Cardiac fibroblast (primary cell): ENCODE results near the gene SHISAL2A.

Experiments
- DNase-seq, 2 donors: peaks; one replicate each; pipeline versions ENCODE4 v3.0.0 to v3.0.0-alpha.2; 2010; ENCODE audit warnings: low read depth in 2 of 2
- H3K4me3 ChIP-seq, 2 donors: replicated peaks in 1 of 2; 1 replicate in 1 of 2; 2 replicates in 1 of 2; pipeline ENCODE4 v1.5.1; 2011; ENCODE audit warnings: low read depth in 2 of 2, low read length in 2 of 2, mild to moderate bottlenecking in 2 of 2, moderate library complexity in 1 of 2
- TF ChIP-seq, protein P1 (sequence below): IDR thresholded peaks from one replicate; pipeline ENCODE4 v1.5.1; 2011; ENCODE audit warnings: low read depth, mild to moderate bottlenecking, low read length, inconsistent platforms

The SHISAL2A gene

DNA sequence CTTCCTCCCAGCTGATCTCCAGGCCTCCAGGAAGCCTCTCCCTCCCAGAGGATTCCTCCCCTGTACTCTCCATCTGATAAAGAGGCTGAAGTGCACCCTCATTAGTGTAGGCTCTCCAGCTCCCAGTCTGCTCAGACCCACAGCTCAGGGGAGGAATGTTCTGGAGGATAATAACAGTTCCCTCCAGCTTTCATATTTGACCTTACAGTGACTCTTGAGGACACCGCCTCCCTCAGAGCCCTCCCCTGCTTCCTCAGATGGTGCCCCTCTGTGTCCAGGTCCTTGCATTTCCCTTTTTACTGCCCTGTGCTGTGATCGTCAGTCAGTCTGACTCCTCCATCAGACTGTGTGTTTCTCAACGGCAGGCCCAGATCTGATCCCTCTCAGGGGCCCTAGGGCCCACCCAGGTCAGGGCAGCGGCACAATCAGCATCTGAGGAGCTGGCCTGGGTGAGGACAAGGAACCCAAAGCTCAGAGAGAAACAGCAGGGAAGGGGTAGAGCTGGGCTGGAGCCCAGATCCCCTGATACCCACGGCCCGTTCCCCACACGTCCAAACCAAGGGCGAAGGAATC is 1.1 kb upstream of the SHISAL2A start:
- TF ChIP-seq, protein P1, sequence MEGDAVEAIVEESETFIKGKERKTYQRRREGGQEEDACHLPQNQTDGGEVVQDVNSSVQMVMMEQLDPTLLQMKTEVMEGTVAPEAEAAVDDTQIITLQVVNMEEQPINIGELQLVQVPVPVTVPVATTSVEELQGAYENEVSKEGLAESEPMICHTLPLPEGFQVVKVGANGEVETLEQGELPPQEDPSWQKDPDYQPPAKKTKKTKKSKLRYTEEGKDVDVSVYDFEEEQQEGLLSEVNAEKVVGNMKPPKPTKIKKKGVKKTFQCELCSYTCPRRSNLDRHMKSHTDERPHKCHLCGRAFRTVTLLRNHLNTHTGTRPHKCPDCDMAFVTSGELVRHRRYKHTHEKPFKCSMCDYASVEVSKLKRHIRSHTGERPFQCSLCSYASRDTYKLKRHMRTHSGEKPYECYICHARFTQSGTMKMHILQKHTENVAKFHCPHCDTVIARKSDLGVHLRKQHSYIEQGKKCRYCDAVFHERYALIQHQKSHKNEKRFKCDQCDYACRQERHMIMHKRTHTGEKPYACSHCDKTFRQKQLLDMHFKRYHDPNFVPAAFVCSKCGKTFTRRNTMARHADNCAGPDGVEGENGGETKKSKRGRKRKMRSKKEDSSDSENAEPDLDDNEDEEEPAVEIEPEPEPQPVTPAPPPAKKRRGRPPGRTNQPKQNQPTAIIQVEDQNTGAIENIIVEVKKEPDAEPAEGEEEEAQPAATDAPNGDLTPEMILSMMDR, result no peak
- DNase-seq, result no peak
- H3K4me3 ChIP-seq, result no peak overlapping the region

DNA sequence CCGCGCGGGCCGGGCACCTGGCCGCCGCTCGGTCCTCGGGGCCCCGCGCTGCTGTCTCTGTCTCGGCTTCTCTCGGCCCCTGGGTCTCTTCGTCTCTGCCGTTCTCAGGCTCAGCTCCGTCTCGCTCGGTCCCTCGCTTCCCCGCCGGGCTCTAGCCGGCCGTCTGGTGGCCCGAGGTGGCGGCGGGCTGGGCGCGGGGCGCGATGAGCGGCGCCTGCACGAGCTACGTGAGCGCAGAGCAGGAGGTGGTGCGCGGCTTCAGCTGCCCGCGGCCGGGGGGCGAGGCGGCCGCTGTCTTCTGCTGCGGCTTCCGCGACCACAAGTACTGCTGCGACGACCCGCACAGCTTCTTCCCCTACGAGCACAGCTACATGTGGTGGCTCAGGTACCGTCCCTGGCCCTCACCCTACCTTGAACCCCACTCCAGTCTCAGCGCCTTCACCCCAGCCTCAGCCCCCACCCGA is 355 bp downstream of the SHISAL2A start:
- TF ChIP-seq, protein P1, result no peak
- peak overlapping the region in 1 of 2 donors; percentile 34 for H3K4me3 ChIP-seq
- no peak for DNase-seq

DNA sequence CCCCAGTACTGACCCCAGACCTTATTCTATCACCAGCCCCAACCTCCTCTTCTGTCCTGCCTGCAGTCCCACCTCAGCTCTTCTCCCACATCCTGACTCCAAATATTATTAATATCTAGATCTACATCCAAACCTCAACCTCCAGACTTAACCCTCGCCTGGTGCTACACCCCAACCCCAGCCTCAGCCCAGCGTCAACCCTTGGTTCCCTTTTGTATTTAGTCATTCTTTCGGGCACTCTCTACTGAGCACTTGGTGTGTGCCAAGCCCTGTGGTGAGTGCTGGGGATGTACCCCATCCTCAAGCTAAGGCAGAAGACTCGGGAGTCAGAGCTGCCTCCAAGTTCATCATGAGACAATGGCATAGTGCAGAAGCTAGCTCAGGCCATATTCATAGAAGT is 1.1 kb downstream of the SHISAL2A start:
- TF ChIP-seq, protein P1, result no peak
- DNase-seq, result no peak
- H3K4me3 ChIP-seq, result no peak overlapping the region

DNA sequence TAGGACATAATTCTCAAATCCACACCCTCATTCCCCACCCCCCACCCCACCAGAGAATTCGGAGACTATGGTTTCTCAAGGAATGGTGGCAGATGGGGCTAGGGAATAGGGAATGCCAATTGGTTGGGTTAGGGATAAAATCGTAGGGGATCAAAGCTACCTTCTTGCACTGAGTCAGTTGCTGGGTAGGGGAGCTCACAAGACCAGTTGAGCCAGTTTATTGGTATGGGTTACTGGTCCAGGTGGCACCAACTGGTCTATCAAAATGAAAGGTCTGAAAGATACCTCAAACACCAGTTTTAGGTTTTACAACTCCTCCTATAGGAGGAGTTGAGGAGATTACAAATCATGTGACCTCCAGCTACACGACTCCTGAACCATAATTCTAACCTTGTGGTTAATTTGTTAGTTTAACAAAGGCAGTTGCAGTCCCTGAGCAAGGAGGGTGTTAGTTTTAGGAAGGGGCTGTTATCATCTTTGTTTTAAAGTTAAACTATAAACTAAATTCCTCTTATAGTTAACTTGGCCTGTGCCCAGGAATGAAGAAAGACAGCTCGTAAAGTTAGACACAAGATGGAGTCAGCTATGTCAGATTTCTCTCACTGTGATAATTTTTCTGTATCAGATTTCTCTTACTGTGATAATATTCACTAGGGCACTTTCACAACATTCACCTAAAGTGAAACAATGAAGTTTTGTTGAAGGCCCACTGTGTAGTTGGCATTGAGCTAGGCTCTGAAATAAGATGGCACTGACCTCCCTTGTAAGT is 2.5 kb downstream of the SHISAL2A start:
- no peak overlapping the region for H3K4me3 ChIP-seq
- TF ChIP-seq, protein P1, result no peak
- DNase-seq, result no peak

DNA sequence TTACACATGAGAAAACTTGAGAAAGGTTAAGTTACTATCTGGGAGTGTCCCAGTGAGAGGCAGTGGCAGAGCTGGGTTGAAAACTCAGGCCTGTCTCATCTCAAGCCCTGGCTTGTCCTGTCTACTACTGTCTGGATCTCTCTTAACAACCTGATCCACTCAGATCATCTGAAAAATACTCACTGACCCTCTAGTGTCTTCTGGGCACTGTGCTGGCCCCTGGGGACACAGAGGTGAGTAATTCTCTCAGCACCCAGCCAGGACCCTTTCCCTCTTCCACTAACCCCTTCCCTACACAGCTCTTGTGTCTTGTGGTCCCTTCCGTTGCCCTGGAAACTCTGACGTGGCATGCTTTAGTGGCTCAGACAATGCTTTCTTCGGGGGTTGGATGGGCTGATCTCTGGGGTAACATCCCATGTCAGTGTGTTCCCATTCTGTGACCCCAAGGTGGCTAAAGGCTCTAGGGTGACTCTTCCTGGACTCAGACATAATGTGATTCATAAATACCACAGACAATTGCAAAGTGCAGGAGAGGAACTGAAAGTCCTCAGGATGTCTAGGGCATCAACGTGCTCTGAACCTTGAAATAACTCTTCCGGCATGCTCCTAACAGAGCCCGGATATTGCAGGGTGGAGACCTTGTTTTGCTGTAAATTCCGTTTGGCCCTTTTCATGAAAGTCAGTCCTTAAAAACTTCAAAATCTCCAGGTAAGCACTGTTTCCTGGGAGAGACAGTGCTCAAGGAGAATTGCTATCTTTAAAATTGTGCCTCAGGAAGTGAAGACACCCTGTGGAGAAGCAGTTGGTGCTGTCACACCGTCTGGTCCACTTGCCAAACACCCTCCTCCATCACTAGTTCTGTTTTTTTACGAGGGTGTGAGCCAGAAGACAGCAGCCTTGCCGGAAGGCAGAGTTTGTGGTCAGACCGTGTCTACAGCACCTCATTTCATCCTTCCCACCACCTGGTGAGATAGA is 4.0 kb downstream of the SHISAL2A start:
- H3K4me3 ChIP-seq, result no peak overlapping the region
- TF ChIP-seq, protein P1, result no peak
- DNase-seq, result peak in 1 of 2 donors; percentile 21

DNA sequence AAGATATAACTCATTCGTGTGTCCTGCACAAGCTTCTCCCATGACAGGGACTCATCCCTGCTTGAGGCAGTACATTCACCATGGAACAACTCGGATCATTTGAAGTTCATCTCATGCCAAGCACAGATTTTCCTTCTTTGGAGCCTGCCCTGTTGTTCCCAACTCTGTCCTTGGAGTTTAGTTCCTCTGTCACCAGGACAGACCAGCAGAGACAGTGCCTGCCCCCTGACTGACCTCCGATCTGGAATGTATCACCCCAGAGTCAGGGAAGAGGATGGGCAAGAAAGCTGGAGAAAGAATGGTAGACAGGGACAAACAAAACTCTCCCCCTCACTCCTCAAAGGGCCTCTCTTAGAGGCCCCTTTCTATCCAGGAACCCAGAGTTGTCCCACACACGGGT is 5.0 kb downstream of the SHISAL2A start:
- no peak overlapping the region for H3K4me3 ChIP-seq
- DNase-seq, result no peak
- TF ChIP-seq, protein P1, result no peak
